HG02759 (cell line): ENCODE measurements around the gene UBE2O.
"Not testable (repeated sequence)": the region's sequence is repeated elsewhere in the genome, so short reads cannot be mapped to it uniquely, and the experiment has no call there.

ENCODE experiments used
- ATAC-seq: cut with Tn5 transposase; IDR thresholded peaks from one replicate; pipeline ENCODE4 v1.9.1; 2021; ENCODE audit warnings: mild to moderate bottlenecking, moderate library complexity; ENCODE audit not compliant: unreplicated experiment

UBE2O gene

DNA sequence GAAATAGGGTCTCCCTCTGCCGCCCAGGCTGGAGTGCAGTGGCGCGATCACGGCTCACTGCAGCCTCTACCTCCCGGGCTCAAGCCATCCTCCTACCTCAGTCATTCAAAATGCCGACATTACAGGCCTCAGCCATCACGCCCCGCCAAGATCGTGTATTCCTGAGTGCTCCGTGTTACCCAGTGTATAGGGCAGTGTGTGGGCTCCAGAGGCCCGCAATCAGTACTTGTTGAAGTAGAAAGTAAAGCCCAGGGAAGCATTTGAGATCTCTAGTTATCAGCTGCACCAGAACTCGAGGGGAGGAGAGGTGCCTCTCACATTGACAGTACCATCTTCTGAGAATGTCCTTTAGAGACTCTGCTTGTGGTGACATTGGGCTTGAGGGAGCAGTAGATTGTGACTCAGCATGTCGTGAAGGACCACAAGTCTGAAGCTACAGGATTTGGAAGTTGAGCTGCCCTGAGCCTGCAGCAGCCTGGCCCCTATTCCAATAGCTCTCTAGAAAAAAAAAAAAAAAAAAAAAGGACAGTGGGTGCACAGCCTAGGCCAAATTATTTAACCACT, 98.1 kb downstream of the UBE2O start:
- no peak for ATAC-seq

- no peak for ATAC-seq
Observed at GRCh38 chr17:76354317-76354729, 98.6 kb downstream of the UBE2O start.

DNA sequence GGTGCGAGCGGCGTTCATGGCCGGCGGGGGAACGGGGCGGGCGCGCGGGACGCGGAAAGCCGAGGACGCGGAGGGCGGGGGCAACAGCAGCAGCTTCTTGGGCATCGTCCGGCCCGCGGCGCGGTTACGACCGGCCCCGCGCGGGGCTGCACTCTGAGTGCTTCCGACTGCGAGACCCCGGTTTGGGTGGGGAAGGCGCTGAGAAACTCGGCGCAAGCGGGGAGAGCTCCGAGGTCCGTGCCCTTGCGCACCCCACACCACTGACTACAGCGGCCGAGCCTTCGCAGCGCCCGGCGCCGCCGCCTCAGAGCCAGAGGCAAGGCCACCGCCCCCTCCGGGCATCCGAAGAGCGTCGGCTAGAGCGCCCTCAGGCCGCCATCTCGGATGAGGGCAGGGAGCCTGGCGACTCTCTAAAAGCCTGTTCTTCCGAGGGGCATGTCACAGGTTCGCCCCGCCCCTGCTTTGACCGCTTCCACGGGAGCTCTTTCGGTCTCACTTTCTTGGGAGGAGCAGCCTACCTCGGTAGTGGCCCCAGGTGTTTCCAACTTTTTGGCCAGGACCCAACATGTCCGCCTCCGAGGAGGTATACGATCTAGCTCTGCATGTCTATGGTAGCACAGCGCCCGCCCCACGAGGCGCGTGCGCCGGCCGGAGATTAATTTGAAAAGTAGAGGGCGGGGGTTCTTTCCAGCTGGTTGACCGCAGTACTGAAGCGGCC, 99.2 kb downstream of the UBE2O start, which contains the start of gene PRPSAP1:
TSS of gene PRPSAP1 (minus strand) at position 318 of the 718 bp plus-strand sequence. CDS start at position 105, 213 bp downstream.
- peak; percentile 88 for ATAC-seq

DNA sequence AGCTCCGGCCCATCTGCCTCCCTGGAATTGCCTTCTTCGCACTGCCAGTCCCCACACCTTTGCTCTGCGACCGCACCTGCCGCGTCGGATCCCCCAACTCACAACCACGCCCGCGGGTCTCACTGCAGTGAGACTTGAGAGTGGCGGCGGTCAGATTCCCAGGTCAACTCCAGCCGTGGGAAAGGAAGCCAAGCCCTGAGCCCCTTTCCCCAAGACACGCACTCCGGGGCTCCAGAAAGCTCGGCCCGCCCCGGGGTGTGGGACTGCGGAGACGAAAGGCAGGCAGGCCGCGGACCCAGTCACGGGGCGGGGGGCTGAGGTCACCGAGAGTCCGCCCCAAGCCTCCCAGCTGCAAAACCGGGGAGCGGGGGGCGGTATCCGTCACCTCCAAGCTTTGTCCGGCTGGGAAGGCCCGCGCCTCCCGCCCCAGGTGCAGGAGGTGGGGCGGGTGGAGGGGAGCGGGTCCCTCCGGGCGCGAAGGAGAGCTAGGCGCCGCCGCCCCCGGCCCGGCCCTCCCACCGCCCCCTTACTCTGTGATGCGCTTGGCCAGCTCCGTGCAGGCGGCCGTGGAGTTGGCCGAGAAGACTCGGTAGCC, 99.9 kb downstream of the UBE2O start:
- ATAC-seq, result peak; percentile 34

GRCh38 chr17:76351526-76352071, 101.4 kb downstream of the UBE2O start:
- no peak for ATAC-seq

- no peak for ATAC-seq
Observed at GRCh38 chr17:76350463-76350862, 102.5 kb downstream of the UBE2O start.

GRCh38 chr17:76346936-76347335, 106.0 kb downstream of the UBE2O start:
- not testable (repeated sequence) for ATAC-seq

- no peak for ATAC-seq
Observed at GRCh38 chr17:76345377-76345974, 107.5 kb downstream of the UBE2O start.

DNA sequence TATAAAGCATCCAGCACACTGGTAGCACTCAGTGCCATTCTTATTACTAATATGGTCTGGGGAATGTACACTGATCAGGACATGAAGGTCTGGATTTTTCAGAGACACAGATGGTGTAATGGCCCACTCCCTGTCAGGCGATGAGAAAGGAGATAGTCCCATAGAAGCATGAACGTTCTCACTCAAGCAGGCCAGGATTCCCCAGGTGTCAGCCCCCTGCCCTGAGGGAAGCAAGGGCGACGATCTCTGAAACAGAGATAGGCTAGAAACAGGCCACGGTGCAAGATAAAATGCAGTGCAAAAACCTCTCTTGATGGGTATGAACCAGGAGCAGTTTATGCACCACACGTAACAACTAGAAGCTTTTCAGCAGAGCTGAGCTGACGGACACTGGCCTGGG, 109.8 kb downstream of the UBE2O start:
- ATAC-seq, result no peak

GRCh38 chr17:76341301-76341700, 111.7 kb downstream of the UBE2O start:
- ATAC-seq, result no peak
